Measurements from ENCODE around the gene SOCS3.

Gene SOCS3

DNA sequence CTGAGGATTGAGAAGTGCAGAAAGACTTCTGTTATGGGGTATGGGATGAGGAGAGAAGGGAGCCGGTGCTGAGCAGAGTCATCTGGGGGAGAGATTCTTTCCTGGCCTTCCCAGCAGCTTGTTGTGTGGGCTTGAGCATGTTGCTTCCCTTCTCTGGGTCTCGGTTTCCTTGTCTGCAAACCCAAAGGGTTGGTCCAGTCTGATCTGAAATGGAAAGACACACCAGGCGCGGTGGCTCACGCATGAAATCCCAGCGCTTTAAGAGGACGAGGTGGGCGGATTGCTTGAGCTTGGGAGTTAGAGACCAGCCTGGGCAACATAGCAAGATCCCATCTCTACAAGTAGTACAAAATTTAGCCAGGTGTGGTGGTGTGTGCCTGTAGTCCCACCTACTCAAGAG is 6.0 kb downstream of the SOCS3 start:
- in situ Hi-C loops (cut with HindIII; ENCODE audit: low sequenced_read_pairs): no loop called here

DNA sequence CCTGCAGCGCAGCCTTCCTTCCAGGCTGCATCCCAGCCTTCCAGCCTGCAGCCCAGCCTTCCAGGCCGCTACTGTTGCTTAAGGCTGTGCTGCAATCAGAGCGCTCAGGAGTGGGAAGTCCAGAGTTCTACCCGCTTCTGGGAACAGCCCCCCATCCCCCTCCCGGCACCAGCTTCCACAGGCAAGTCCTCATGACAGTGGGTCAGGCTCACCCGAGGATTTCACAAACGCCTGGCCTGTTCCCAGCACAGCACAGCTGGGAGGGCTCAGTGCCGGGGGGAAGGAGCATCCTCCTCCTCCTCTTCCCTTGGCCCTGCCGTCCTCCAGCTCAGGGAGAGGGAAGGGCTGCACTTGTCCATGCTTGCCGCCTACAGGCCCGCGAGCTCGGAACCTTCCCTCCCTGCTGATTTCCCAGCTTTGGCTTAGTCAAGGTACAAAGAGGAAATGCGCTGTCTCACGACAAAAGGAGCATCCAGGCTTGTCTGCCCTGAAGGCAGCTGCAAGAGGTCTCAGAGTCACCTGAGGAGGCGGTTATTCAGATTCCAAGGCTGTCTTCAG is 8.3 kb downstream of the SOCS3 start:
- in situ Hi-C loops (cut with HindIII; ENCODE audit: low sequenced_read_pairs): no loop called here

DNA sequence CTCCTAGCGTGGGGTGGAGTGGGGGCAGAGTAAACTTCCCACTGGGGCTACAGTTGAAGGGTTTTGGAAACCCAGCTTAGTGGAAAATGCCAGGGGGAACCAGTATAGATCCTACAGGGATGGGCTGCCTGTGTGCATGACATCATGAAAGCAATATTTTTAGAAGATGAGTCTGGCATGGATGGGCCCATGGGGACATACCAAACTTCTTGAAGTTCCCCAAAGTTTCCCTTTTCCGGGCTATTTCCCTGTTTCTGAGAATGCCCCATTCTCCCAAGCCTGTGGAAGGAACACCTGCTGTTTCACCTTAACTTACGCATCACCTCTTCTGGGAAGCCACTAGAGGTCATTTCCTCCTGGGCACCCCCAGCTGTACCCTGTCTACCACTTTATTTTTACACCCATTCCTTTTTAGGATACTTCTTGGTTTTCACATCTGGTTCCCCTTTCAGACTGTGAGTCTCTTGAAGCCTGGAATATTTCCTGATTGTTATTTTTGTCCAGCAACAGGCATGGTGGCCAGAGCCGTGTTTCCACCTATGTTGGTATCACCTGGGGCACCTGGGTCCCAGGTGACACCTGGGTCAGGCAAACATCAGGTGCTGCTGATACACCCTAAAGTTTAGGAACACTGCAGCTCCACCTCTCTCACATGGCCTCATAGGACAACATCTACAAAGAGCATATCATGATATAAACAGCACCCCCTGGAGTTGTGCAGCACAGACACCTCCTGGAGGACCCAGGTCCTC is 9.8 kb downstream of the SOCS3 start:
- in situ Hi-C loops (cut with HindIII; ENCODE audit: low sequenced_read_pairs): loop anchor here (5.0 kb wide), 1 partner anchor 43 kb away; no protein-coding TSS in a partner anchor

DNA sequence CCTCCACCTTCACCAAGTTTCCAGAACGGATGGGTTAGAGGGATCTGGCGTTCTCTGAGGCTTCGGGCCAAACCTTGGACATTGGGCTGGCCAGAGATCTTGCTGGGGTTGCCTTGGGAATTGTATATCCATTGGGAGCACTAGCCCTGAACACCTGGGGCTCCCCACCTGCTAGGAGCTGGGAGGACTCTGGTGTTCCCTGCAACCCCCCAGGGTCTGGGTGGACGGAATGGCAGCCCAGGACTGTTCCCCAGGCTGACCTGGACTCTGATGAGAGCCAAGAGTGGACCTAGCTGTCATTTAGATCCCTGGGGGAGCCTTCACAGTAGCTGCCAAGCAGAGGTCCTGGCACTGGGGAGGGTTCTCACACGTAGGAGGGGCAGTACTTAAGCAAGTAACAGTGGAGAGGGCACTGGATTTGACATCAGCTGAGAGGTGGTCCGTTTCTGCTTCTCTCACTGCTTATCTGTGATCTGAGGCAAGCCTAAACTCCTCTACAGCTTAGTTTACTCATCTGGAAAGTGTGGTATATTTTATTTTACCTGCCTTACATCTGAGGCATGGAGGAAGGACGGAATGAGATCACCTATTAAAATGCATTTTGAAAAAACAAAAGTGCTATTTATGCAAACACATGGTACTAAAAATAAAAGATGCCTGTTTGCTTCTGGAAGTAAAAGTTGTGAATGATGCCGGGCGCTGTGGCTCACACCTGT is 11.7 kb downstream of the SOCS3 start:
- in situ Hi-C loops (cut with HindIII; ENCODE audit: low sequenced_read_pairs): loop anchor here (5.0 kb wide), 1 partner anchor 41 kb away; no protein-coding TSS in a partner anchor

DNA sequence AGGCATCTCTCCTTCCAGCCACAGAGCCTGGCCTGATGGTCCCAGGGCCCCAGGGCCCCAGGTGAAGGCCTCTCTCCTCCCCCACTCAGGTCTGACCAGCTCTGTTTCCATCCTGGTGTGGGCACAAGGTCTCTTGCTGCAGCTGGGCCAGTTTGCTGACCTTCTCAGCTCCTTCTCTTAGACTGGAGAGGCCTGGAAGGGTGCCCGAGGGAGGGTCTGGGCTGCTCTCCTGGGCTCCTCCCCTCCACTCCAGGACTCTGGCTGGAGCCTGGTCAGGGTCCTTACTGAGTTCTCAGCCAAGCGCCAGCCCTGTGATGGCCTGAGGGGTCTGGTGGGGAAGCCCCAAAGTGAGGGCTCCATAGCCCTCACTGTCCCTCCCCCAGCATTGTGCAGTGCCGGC is 12.4 kb downstream of the SOCS3 start:
- in situ Hi-C loops (cut with HindIII; ENCODE audit: low sequenced_read_pairs): loop anchor here (5.0 kb wide), 1 partner anchor 40 kb away; no protein-coding TSS in a partner anchor

DNA sequence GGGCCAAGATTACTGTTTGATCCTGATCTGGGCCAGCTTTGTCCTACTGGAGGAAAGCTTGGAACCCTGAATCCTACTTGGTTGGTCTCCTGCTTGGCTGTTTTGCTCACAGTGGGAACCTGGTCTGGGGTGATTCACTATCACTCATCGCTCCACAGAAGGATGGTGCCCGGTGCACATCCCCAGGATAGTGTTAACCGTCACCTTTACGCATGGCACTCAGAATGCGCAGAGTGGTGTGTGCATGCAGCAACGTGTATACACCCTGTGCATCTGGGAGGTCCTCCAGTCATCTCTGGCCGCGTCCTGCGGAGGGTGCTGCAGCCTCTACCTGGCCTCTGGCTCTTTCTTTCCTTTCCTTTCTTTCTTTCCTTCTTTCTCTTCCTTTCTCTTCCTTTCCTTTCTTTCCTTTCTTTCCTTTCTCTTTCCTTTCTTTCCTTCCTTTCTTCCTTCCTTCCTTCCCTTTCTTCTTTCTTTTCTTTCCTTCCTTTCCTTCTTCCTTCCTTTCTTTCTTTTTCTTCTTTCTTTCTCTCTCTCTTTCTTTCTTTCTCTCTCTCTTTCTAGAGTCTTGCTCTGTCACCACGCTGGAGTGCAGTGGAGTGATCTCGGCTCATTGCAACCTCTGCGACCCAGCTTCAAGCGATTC is 13.1 kb downstream of the SOCS3 start:
- in situ Hi-C loops (cut with HindIII; ENCODE audit: low sequenced_read_pairs): loop anchor here (5.0 kb wide), 1 partner anchor 39 kb away; no protein-coding TSS in a partner anchor

DNA sequence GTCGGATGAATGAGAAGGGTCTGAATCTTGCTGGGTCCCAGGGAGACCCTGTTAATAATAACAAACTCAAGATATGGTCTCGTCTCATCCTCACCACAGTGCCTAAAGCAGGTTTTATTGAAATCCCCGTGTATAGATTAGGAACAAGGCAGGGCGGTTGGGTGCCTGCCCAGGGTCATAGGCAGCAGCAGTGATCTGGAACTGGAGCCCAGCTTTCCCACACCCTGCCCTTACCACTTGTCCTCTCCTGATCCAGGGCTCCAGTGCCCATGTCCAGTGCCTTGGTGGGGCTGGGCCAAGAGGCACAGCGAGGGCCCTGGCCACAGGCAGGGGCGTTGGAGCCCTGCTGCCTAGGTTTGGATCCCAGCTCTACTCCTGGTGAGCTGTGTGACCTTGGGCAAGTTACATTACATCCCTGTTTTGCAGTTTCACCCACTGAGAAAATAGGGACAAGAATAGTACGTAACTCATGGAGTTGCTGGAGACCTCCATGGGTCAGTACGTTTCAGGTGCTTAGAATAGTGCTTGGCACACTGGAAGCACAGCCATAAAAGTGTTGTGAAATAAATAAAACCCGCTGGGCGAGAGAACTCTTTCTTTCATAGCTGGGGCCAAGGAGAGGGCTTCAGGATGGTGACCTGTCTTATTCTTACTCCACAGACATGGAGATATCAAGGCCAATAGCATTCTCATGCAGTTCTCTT is 13.9 kb downstream of the SOCS3 start:
- in situ Hi-C loops (cut with HindIII; ENCODE audit: low sequenced_read_pairs): loop anchor here (5.0 kb wide), 1 partner anchor 39 kb away; no protein-coding TSS in a partner anchor

DNA sequence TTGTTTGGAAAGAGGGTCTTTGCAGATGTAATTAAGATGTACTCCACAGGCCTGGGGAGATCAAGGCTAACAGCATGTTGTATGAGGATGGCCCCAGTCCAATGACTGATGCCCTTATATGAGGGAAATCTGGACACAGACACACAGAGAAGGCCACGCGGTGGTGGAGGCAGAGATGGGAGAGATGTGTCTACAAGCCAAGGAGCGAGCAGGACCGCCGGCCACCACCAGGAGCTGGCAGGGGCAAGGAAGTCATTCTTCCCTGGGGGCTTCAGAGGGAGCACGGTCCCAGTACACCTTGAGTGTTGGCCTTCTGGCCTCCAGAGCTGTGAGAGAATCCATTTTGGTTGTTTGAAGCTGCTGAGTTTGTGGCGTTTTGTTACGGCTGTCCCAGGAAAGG is 14.7 kb downstream of the SOCS3 start:
- in situ Hi-C loops (cut with HindIII; ENCODE audit: low sequenced_read_pairs): loop anchor here (5.0 kb wide), 1 partner anchor 38 kb away; no protein-coding TSS in a partner anchor

DNA sequence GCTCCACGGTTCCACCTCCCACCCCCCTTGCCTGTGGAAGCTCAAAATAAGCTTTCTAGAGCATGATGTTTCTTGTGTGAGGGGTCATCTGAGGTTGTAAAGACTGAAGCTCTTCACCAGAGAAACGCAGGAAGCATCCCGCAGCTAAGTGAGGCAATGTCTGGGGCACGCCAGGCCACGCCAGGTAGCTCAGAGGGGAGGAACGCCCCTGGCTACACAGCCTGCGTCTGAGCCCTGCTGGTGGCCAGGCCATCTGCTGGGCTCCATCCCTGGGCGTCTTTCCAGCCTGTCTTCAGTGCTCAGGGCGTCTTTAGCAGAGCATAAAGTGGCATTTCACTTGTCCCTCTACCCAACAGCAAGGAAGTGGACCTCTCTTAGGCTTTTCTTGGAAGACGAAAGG is 15.2 kb downstream of the SOCS3 start:
- in situ Hi-C loops (cut with HindIII; ENCODE audit: low sequenced_read_pairs): loop anchor here (5.0 kb wide), 2 partner anchors 37 to 157 kb away; partner anchors contain the start of genes AFMID and TK1

DNA sequence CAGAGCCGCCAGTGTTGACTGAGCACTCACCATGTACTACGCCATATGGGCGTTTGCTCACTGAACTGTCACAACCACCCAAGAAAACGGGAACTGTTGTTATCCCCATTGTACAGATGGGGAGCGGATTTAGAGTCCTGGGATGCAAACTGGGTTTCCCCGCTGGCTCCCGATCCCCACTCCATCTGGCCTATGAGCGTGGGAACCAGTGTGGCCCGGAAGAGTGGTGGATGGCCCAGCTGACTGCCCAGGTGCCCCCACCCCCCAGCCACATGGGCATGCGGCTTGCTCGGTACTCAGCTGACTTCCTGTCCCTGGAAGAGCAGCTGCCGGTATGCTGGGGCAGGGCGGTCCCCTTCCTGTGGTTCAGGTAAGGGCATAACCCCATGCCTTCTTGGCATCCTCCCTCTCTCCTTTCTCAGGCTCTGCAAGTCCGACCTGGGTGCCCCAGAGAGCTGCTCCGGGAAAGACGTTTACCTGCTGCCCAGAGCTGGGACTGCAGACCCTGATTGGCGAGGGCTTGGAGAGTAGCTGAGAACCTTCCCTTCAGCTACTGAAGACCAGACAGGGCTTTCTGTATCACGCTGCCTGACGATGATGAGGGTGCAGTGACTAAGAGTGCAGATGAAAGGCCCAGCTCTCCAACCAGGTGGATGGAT is 16.2 kb downstream of the SOCS3 start:
- in situ Hi-C loops (cut with HindIII; ENCODE audit: low sequenced_read_pairs): loop anchor here (5.0 kb wide), 1 partner anchor 156 kb away; the partner anchor contains the start of genes AFMID and TK1

DNA sequence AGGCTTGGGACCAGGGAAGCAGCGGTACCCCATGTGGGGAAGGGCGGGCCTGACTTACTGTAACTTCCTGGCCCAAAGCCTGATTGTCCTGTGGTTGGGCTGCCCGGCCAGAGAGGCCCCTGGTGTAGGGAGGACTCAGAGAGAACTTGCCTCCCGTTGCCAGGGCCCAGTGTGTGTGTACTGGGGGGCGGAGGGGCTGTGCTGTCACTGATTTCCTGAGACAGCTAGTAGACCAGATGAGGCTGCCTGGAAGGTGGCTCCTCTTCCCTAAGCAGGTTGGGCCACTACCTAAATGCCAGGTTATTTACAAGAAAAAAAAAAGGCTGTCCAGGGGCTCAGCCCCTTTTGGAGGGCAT is 16.7 kb downstream of the SOCS3 start:
- in situ Hi-C loops (cut with HindIII; ENCODE audit: low sequenced_read_pairs): loop anchor here (5.0 kb wide), 1 partner anchor 156 kb away; the partner anchor contains the start of genes AFMID and TK1

DNA sequence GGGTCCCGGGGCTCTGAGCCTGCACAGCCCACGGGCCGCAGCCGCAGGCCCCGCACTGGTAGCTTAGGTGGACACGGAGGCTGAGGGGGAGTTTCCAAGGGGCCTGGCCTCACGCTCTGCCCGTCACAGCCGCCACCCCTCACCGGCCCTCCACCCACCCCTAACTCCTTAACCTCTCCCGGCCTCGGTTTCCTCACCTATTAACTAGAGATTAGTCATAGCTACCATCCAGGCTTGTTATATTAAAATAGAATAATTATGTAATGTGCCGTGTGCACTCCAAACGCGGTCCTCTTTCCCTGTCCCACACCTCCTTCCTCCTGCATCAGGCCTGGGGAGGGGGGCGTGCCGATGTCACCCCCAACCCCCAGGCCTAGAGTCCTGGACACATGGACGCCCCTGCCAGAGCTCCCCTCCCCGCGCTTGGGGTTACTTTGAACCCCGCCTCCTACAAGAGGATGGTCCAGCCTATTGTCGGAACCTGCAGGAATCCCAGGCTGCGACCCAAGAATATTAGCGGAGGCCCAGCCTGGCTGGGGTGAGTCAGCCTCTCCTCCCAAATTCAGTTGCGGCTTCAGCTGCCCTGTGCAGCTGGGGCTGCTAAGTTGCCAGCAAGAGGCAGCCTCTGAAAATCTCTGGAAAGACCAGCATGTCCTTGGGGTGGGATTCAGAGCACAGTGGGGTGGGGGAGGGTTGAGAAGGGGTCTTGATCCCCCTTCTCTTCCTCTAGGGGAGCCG is 17.3 kb downstream of the SOCS3 start:
- in situ Hi-C loops (cut with HindIII; ENCODE audit: low sequenced_read_pairs): loop anchor here (5.0 kb wide), 1 partner anchor 155 kb away; the partner anchor contains the start of genes AFMID and TK1

DNA sequence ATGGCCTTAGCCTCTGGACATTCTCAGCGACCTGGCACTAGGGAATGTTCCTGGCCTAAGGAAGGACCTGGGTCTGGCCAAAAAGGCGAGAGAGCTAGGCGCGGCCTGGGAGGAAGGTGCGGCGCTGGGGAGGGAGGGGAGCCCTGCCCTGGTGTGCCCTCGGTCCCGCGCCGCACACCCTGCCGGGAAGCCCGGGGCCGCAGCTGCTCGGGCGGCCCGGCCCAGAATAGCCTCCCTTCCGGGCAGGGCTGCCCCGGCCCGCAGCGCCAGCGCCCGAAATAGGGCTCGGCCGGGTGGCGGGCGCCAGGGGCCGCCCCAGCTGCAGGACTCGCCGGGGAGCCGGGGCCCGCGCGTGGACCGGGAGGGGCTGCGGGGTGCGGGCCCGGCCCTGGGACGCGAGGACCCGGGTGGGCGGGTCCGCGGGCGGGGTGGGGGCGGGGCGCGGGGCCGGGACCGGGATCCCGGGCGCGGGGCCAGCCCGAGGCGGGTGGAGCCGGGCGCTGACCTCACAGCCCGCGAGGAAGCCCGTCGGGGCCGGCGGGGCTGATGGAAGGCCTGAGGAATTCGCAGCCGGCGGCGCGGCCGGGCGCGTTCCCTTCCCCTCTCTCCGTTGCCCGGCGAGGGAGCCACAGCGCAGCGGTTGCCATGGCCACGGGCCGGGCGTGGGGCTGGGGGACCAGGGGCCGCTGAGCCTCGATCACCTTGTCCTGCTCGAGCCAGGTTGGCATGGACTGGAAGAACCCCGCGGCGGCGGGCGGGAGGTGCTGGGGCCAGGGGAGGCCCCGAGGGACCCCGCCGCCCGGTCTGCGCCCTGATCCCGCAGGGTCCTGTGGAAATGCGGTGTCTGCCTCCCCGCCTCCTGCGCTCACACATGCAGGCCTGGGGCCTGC is 18.1 kb downstream of the SOCS3 start:
- in situ Hi-C loops (cut with HindIII; ENCODE audit: low sequenced_read_pairs): loop anchor here (5.0 kb wide), 1 partner anchor 155 kb away; the partner anchor contains the start of genes AFMID and TK1

DNA sequence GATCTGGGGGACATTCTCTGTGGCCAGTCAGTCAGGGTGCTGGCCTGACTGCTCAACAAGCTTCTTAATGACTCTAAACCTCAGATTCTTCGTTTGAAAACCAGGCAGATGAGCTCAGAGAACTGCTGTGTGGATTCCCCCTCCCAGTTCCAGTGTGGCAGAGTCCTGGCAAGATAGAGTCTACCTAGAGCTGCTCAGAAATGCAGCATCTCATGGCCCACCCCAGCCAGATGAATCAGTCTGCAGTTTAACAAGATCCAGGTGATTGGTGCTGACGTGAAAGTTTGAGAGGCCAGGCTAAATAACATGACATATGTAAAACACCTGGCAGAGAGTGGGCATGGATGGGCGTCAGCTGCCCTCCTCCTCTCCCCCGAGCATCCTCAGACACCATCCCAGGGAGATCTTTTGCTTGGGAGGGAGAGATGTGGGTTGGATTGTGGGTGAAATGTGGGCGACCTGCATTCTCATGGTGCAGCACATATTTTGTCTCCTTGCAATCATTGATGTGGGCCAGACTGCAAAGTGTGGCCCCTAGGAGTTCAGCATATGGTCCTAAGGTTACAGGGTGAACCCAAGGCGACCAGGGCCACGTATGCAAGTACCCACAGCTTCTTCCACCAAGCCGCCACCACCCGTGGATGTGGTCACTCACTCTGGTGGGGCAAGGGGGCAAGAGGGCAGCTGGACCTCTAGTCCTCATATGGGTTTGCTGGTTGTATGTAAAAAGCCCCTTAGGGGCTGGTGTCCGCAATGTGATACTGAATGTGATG is 19.5 kb downstream of the SOCS3 start:
- in situ Hi-C loops (cut with HindIII; ENCODE audit: low sequenced_read_pairs): loop anchor here (5.0 kb wide), 1 partner anchor 153 kb away; the partner anchor contains the start of genes AFMID and TK1

DNA sequence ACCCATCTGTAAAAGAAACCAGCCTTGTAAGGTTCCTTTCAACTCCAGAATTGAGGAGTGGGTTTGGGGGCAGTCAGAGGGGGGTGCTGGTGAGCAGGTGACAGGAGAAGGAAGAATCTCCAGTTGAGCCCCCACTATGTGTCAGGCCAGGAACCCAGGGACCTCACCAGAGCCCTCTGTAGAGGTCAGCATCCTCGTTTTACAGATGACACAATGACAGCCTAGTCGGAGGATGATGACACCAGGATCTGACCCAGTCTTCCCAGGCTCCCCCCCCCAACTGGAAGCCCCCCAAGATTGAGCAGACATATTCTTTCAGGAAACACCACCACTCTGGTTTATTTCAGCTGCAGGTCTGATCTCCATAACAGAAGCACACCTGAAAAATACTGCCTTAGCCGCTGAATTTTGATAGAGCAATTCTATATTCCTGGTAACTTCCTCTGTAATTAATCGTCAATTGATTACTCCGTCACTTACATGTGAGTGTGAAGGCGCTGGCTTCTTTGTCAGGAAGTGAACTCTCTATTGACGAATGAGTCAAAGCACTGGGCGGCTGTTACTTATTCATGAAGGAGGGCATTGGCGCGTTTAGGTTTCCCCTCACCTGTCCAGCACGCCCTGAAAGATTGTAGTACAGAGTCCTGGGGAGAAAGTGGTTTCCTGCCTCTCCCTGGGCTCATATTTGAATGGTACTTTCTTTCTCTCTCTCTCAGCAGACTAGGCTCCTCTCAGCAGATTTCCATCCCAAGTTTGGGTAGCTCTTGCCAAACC is 21.2 kb downstream of the SOCS3 start:
- in situ Hi-C loops (cut with HindIII; ENCODE audit: low sequenced_read_pairs): no loop called here
